ENCODE results near the gene CCDC172. TPM values are rescaled to one million over a fixed set of nuclear protein-coding genes. Genes with fewer than 3 reads are reported as not detected.

Gene CCDC172
- total and polyA plus RNA-seq, 2 of the 8 experiments (the other 6 are each of a cell fraction or from before 2014, with no cell fraction given) = 1.1 to 3.6 TPM

DNA sequence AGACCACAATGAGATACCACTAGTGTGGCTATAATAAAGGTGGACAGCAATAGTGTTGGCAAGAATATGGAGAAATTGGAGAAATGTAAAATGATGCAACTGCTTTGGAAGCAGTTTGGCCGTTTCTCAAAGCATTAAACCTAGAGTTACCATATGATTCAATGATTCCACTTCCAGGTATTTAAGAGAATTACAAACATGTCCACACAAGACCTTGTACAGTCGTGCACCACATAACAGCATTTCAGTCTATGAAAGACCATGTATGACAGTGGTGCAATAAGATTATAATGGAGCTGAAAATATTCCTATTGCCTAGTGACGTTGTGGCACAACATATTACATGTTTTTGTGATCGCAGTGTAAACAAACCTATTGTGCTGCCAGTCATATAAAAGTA lies 29.6 kb downstream of the CCDC172 start (continued):
- TF ChIP-seq TAF7 (optimal IDR thresholded peaks at IDR 0.05; ENCODE audit: borderline replicate concordance, low read depth, low read length) (no peak), CBX5 (IDR thresholded peaks at IDR 0.05; ENCODE audit: low read depth, low read length) (no peak), EGR1 (IDR thresholded peaks at IDR 0.05; ENCODE audit: borderline replicate concordance, low read depth, low read length) (no peak), GTF2F1 (IDR thresholded peaks at IDR 0.05; ENCODE audit: borderline replicate concordance, low read depth, low read length) (no peak), BRCA1 (IDR thresholded peaks at IDR 0.05; ENCODE audit: low read depth, low read length) (no peak), POLR2AphosphoS5 (IDR thresholded peaks at IDR 0.05; ENCODE audit: low read depth, low read length) (no peak), EZH2 (IDR thresholded peaks at IDR 0.05; ENCODE audit: low read depth, low read length, severe bottlenecking) (no peak), SUZ12 (IDR thresholded peaks at IDR 0.05; ENCODE audit: low read length) (no peak)
